Large intestine (tissue), 3 donors: ENCODE results near the gene PDZD7. TPM values are rescaled to one million over a fixed set of nuclear protein-coding genes. Genes with fewer than 3 reads are reported as not detected.

Experiments used
- DNase-seq, 2 donors: peaks; one replicate each; pipeline versions ENCODE4 v3.0.0 to v3.0.0-alpha.2; 2013
- H3K27ac ChIP-seq: one replicate; pipeline ENCODE4 v1.5.1; 2013; ENCODE audit warnings: low read length
- H3K27me3 ChIP-seq: 2 replicates; pipeline ENCODE4 v1.6.1; 2013; ENCODE audit warnings: low read length; ENCODE audit not compliant: control insufficient read depth, insufficient read depth
- H3K36me3 ChIP-seq: 2 replicates; pipeline ENCODE4 v1.6.1; 2013; ENCODE audit warnings: low read length; ENCODE audit not compliant: control insufficient read depth, insufficient read depth
- H3K4me1 ChIP-seq: one replicate; pipeline ENCODE4 v1.6.1; 2013; ENCODE audit warnings: low read length; ENCODE audit not compliant: control insufficient read depth, insufficient read depth
- H3K4me3 ChIP-seq: one replicate; pipeline ENCODE4 v1.5.1; 2013; ENCODE audit warnings: low read length
- H3K9me3 ChIP-seq: one replicate; pipeline ENCODE4 v1.6.1; 2013; ENCODE audit warnings: mild to moderate bottlenecking, low read depth, low read length, moderate library complexity; ENCODE audit not compliant: control insufficient read depth
- WGBS: methylation state at CpG from one replicate; pipeline ENCODE4 v1.1.5; 2013; ENCODE audit warnings: low lambda C conversion rate; ENCODE audit not compliant: insufficient coverage; 5-methylcytosine and 5-hydroxymethylcytosine counted together
- polyA plus RNA-seq: library from polyadenylated mRNA; unstranded; fragments of 120-200 nt; gene quantifications from one replicate; pipeline ENCODE4 v1.2.1, GENCODE V29; 2013

Gene PDZD7
- polyA plus RNA-seq, 1 donor = 95.8 TPM

GRCh38 chr10:101069441-101069840, 38.5 kb upstream of the PDZD7 start:
- no CpG with 5 or more reads among the region's 5 CpGs for WGBS
- Histone ChIP-seq H3K27ac (no peak overlapping the region), H3K9me3 (no peaks in the 10 kb centered on the region), H3K27me3 (peaks cover 39% of the 10 kb centered on the region), H3K36me3 (no peaks in the 10 kb centered on the region), H3K4me3 (no peak overlapping the region), H3K4me1 (peaks cover 24% of the 10 kb centered on the region)
- DNase-seq = no peak

- 0% methylated on average over 1 of the region's 43 CpGs for WGBS
- no peaks in the 10 kb centered on the region for H3K36me3 ChIP-seq
- H3K4me3 ChIP-seq = peak overlapping the region; percentile 78
- H3K4me1 ChIP-seq = peaks cover 41% of the 10 kb centered on the region
- peaks cover 22% of the 10 kb centered on the region for H3K27me3 ChIP-seq
- DNase-seq = peak; percentile 74 to 81
- peak overlapping the region; percentile 99 for H3K27ac ChIP-seq
- no peaks in the 10 kb centered on the region for H3K9me3 ChIP-seq
These were observed 36.6 kb upstream of the PDZD7 start for GRCh38 chr10:101067356-101068083.

GRCh38 chr10:101066896-101067355, 36.0 kb upstream of the PDZD7 start:
- H3K27me3 ChIP-seq = peaks cover 16% of the 10 kb centered on the region
- peak overlapping the region; percentile 99 for H3K27ac ChIP-seq
- no CpG with 5 or more reads among the region's 31 CpGs for WGBS
- peak overlapping the region; percentile 78 for H3K4me3 ChIP-seq
- H3K9me3 ChIP-seq = peaks cover under 1% of the 10 kb centered on the region
- peaks cover 46% of the 10 kb centered on the region for H3K4me1 ChIP-seq
- DNase-seq = peak in 1 of 2 donors; percentile 61
- H3K36me3 ChIP-seq = no peaks in the 10 kb centered on the region

- Histone ChIP-seq H3K36me3 (no peaks in the 10 kb centered on the region), H3K4me1 (peaks cover 52% of the 10 kb centered on the region), H3K4me3 (peak overlapping the region; percentile 78), H3K27ac (peak overlapping the region; percentile 99), H3K27me3 (peaks cover 14% of the 10 kb centered on the region), H3K9me3 (peaks cover 4% of the 10 kb centered on the region)
- WGBS = no CpG with 5 or more reads among the region's 49 CpGs
- peak; percentile 94 to 98 for DNase-seq
These were observed 35.4 kb upstream of the PDZD7 start for GRCh38 chr10:101066146-101066895.

- DNase-seq = peak in 1 of 2 donors; percentile 71
These were observed 34.7 kb upstream of the PDZD7 start for GRCh38 chr10:101065481-101066145.

GRCh38 chr10:101064415-101065030, 33.6 kb upstream of the PDZD7 start:
- DNase-seq = no peak
- WGBS = no CpG with 5 or more reads among the region's 9 CpGs

More at GRCh38 chr10:101065481-101066145, 34.7 kb upstream of the PDZD7 start:
- Histone ChIP-seq H3K27ac (peak overlapping the region; percentile 99), H3K9me3 (peaks cover 4% of the 10 kb centered on the region), H3K27me3 (peaks cover 14% of the 10 kb centered on the region), H3K36me3 (no peaks in the 10 kb centered on the region), H3K4me3 (peak overlapping the region; percentile 78), H3K4me1 (peaks cover 53% of the 10 kb centered on the region)
- 80% methylated on average over 1 of the region's 3 CpGs for whole genome bisulfite sequencing

GRCh38 chr10:101063548-101064414, 32.9 kb upstream of the PDZD7 start:
- Histone ChIP-seq H3K36me3 (no peaks in the 10 kb centered on the region), H3K9me3 (peaks cover 4% of the 10 kb centered on the region), H3K4me3 (no peak overlapping the region), H3K27ac (no peak overlapping the region), H3K4me1 (peaks cover 56% of the 10 kb centered on the region), H3K27me3 (peaks cover 14% of the 10 kb centered on the region)
- DNase-seq = no peak
- no CpG with 5 or more reads among the region's 15 CpGs for WGBS

More at GRCh38 chr10:101064415-101065030, 33.6 kb upstream of the PDZD7 start:
- H3K27ac ChIP-seq = no peak overlapping the region
- peaks cover 55% of the 10 kb centered on the region for H3K4me1 ChIP-seq
- H3K4me3 ChIP-seq = no peak overlapping the region
- H3K27me3 ChIP-seq = peaks cover 14% of the 10 kb centered on the region
- H3K9me3 ChIP-seq = peaks cover 4% of the 10 kb centered on the region
- H3K36me3 ChIP-seq = no peaks in the 10 kb centered on the region

GRCh38 chr10:101063050-101063525, 32.2 kb upstream of the PDZD7 start:
- DNase-seq = no peak
- no CpG with 5 or more reads among the region's 19 CpGs for whole genome bisulfite sequencing
- H3K27ac ChIP-seq = peak overlapping the region; percentile 35
- H3K36me3 ChIP-seq = no peaks in the 10 kb centered on the region
- H3K4me1 ChIP-seq = peaks cover 56% of the 10 kb centered on the region
- peaks cover 14% of the 10 kb centered on the region for H3K27me3 ChIP-seq
- H3K4me3 ChIP-seq = peak overlapping the region; percentile 96
- peaks cover 4% of the 10 kb centered on the region for H3K9me3 ChIP-seq

- peaks cover 10% of the 10 kb centered on the region for H3K27me3 ChIP-seq
These were observed 31.5 kb upstream of the PDZD7 start for GRCh38 chr10:101062232-101063049.

More at GRCh38 chr10:101062232-101063049, 31.5 kb upstream of the PDZD7 start:
- Histone ChIP-seq H3K4me1 (peaks cover 54% of the 10 kb centered on the region), H3K9me3 (peaks cover 4% of the 10 kb centered on the region), H3K4me3 (peak overlapping the region; percentile 96), H3K27ac (peak overlapping the region; percentile 99), H3K36me3 (no peaks in the 10 kb centered on the region)
- no CpG with 5 or more reads among the region's 63 CpGs for WGBS
- peak; percentile 62 to 87 for DNase-seq
